ENCODE measurements around the gene CST9. TPM values are rescaled to one million over a fixed set of nuclear protein-coding genes. Genes with fewer than 3 reads are reported as not detected.

CST9 gene
- total and polyA plus RNA-seq, 12 donors, result not detected

DNA sequence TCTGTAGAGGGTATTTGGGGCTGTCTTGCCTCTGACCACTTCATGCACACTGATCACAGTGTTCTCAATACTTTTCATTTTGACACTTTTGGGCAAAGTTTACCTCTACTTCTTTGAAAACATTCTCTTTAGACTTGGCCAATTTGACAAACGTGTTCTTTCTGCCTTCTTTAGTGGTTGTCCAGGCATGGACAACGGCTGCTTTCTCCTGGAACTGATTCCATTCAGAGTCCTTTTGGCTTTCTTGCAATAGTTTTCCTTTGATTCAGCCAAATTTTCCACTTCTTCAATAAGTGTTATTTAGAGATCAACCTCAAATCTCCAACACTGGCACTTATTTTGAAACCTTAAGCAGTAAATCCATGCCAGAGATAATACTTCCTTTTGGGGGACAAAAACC, 6.7 kb upstream of the CST9 start:
- no peak for DNase-seq
- Histone ChIP-seq H3K4me1 (peaks cover 0 to 16% (median 8%) of the 10 kb centered on the region in 9 donors), H3K27ac (no peak overlapping the region), H3K9me3 (no peaks in the 10 kb centered on the region), H3K27me3 (no peaks in the 10 kb centered on the region), H3K4me3 (no peak overlapping the region), H3K36me3 (no peaks in the 10 kb centered on the region)
- intact Hi-C loops (cut with DNase I), result no loop called here
- ATAC-seq, result no peak
- WGBS, 2 donors, result 58 to 69% methylated on average over 2 of the region's 2 CpGs
- TF ChIP-seq, protein P1, sequence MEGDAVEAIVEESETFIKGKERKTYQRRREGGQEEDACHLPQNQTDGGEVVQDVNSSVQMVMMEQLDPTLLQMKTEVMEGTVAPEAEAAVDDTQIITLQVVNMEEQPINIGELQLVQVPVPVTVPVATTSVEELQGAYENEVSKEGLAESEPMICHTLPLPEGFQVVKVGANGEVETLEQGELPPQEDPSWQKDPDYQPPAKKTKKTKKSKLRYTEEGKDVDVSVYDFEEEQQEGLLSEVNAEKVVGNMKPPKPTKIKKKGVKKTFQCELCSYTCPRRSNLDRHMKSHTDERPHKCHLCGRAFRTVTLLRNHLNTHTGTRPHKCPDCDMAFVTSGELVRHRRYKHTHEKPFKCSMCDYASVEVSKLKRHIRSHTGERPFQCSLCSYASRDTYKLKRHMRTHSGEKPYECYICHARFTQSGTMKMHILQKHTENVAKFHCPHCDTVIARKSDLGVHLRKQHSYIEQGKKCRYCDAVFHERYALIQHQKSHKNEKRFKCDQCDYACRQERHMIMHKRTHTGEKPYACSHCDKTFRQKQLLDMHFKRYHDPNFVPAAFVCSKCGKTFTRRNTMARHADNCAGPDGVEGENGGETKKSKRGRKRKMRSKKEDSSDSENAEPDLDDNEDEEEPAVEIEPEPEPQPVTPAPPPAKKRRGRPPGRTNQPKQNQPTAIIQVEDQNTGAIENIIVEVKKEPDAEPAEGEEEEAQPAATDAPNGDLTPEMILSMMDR (IDR thresholded peaks at IDR 0.05), result no peak

DNA sequence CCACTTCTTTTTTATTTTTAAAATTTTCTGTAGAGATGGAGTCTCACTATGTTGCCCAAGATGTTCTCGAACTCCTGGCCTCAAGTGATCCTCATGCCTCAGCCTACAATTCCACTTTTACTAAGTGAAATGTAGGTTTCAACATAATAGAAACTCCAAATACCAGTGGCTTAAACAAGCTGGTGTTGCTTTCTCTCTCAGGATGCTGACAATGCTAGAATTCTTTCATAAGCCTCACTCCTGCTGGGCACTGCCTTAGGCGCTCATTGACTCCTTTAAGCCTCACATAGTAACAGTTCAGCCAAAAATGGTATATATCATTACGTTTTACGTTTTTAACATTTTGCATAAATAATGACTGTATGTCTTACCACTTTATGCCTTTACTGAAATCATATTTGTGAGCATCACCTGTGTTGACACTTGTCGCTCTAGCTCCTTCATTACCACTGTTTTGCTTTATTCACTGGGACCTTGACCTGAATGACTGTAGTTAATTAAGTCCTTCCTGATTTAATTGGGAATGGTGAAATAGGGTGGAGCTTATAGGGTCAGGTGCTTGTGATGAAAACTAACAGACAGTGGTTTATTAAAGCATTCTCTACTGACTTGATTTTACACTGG, 3.9 kb upstream of the CST9 start:
- TF ChIP-seq, protein P1 (IDR thresholded peaks at IDR 0.05), result no peak
- peaks cover 0 to 24% (median 8%) of the 10 kb centered on the region in 9 donors for H3K4me1 ChIP-seq
- intact Hi-C loops (cut with DNase I), result loop anchor here in 7 of 10 donors (5.0 to 10.0 kb wide), 6 partner anchors 167 to 925 kb away; partner anchors contain the start of genes CSTL1 (in 1 of the 7), GZF1 (in 1 of the 7) and NXT1 (in 1 of the 7)

DNA sequence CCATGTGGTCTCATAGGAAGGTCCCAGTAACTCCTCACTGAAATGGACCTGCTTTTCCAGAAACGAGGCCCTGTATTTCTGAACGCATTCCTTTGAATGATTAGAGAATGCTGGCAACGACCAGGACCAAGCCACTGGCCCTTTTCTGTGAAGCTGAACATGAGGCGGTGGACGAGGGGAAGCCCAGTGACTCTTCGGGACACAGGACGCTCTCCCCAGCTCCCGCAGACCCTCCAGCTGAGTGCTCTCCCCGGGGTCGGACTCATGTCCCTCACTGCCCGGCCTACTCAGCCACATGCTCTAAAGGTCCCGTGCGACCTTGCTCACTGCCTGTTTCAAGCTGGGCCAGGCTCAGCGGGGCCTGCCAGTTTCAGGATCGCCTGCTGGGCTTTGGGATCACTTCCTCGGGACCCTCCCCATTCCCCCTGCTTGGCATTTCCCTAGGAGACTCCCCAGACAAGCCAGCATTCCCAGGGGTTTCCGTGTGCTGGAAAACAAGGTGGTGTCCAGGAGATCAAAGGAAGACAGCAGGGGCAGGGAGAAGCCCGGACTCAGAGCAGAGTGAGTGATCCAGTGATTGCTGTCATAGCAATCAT, 2.6 kb upstream of the CST9 start:
- Histone ChIP-seq H3K4me1 (peaks cover 0 to 14% (median 0%) of the 10 kb centered on the region in 9 donors), H3K4me3 (no peak overlapping the region), H3K27ac (no peak overlapping the region), H3K36me3 (no peaks in the 10 kb centered on the region), H3K9me3 (no peaks in the 10 kb centered on the region), H3K27me3 (peaks cover 0 to 16% (median 0%) of the 10 kb centered on the region in 7 donors)
- TF ChIP-seq, protein P1 (IDR thresholded peaks at IDR 0.05), result no peak
- 68 to 72% methylated on average over 18 of the region's 18 CpGs for WGBS, 2 donors
- intact Hi-C loops (cut with DNase I), result loop anchor here in 7 of 10 donors (5.0 to 10.0 kb wide), 6 partner anchors 166 to 924 kb away; partner anchors contain the start of genes CSTL1 (in 1 of the 7), GZF1 (in 1 of the 7) and NXT1 (in 1 of the 7)
- DNase-seq (no peak), ATAC-seq (no peak)

More for the DNA sequence above, 3.9 kb upstream of the CST9 start:
- DNase-seq, result no peak
- no peak overlapping the region for H3K4me3 ChIP-seq
- H3K27ac ChIP-seq, result no peak overlapping the region
- no peaks in the 10 kb centered on the region for H3K9me3 ChIP-seq
- 91 to 92% methylated on average over 5 of the region's 5 CpGs for WGBS, 2 donors
- peaks cover 0 to 9% (median 0%) of the 10 kb centered on the region in 7 donors for H3K27me3 ChIP-seq
- no peak for ATAC-seq
- no peaks in the 10 kb centered on the region for H3K36me3 ChIP-seq

DNA sequence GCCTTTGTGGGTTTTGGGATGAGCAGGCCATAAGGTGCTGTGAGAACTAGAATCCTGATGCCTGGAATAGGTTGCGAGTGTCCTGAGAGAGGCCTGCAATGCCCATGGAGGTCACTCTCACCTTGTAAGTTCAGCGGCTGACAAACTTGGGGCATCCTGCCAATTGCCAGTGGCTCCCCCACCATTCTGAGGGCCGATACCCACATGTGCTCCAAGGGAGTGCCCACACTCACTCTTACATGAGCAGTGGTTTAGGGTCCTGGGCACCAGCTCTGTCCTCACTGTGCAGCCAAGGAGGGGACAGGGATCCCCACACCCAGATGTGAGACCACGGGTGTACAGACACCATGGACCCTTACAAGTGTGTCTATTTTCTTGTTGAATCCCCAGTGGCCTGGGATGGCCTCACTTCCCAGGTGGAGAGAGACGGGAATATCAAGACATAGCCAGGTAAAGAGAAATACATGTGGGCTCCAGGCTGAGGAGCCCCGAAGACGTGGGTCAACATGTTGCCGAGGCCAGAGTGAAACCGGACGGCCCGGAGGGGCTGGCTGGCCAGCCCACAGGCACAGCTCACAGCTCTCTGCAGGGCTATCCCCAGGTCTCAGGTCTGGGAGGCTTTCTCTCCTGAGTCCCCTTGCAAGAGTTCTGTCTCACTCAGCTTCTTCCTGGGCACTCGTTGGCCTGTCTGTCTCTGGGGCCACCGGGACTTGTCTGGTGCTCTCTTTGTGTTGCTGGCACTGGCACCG, 2.0 kb upstream of the CST9 start:
- no peak for DNase-seq
- Histone ChIP-seq H3K27me3 (peaks cover 0 to 23% (median 6%) of the 10 kb centered on the region in 7 donors), H3K9me3 (no peaks in the 10 kb centered on the region), H3K4me3 (no peak overlapping the region), H3K36me3 (no peaks in the 10 kb centered on the region), H3K27ac (no peak overlapping the region), H3K4me1 (peaks cover 0 to 10% (median 0%) of the 10 kb centered on the region in 9 donors)
- 89 to 92% methylated on average over 14 of the region's 14 CpGs for WGBS, 2 donors
- intact Hi-C loops (cut with DNase I), result loop anchor here in 9 of 10 donors (2.0 to 10.0 kb wide), 8 partner anchors 163 to 923 kb away; partner anchors contain the start of genes CSTL1 (in 1 of the 9), GZF1 (in 1 of the 9) and NXT1 (in 1 of the 9)
- TF ChIP-seq, protein P1 (IDR thresholded peaks at IDR 0.05), result no peak
- ATAC-seq, result peak in 1 of 8 donors; percentile 35

Measured in heart right ventricle (tissue), 16 donors.